ENCODE results near the gene CRIP1.

Gene CRIP1

DNA sequence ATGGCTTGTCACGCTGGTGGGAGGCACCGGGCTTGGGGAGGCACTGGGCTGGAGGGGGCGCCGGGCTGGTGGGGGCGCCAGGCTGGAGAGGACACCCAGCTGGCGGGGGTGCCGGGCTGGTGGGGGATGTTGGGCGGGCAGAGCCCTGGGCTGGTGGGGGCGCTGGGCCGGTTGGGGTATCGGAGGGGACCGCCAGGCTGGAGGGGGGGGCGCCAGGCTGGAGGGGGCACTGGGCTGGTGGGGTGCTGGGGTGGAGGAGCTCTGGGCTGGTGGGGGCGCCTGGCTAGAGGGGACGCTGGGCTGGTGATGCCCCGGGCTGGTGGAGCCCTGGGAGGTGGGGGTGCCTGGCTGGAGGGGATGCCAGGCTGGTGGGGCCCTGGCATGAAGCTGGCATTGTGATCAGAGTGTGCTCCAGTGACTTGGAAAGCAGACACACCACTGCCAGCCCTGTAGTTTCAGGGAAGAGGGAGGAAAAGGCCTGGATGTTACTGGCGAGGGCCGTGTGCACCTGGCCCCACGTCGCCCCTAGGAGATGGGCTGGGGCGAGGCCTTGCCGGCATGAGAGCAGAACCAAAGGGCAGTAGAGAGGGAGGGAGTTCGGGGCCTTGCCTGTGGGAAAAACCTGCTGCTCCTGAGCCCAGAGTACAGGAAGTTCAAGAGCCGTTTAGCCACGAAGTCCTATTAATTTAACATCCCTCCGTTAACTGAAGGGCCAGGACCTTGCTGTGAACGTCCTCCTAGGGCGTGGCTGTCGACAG is 17.4 kb downstream of the CRIP1 start:
- in situ Hi-C loops (cut with HindIII; ENCODE audit: low pct_ligation_motif_present, low sequenced_read_pairs) = no loop called here

DNA sequence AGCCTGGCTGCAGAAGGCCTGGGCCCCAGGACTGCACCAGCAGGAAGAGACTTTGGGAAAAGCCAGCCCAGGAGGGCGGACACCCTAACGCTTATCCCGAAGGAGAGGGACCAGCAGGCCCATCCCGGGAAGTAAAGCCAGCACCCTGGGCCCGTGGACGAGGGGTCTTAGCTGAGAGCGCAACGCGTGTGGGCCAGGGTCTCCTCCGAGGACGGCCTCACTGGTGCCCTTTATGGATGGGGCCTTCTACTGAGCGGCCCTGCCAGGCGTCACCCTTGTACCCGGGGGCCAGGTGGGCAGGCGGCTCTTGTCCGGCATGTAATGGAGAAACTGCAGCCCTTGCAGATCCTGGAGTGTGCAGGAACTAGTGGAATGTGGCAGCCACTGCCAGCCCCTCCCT is 18.4 kb downstream of the CRIP1 start:
- TF ChIP-seq, protein P1, sequence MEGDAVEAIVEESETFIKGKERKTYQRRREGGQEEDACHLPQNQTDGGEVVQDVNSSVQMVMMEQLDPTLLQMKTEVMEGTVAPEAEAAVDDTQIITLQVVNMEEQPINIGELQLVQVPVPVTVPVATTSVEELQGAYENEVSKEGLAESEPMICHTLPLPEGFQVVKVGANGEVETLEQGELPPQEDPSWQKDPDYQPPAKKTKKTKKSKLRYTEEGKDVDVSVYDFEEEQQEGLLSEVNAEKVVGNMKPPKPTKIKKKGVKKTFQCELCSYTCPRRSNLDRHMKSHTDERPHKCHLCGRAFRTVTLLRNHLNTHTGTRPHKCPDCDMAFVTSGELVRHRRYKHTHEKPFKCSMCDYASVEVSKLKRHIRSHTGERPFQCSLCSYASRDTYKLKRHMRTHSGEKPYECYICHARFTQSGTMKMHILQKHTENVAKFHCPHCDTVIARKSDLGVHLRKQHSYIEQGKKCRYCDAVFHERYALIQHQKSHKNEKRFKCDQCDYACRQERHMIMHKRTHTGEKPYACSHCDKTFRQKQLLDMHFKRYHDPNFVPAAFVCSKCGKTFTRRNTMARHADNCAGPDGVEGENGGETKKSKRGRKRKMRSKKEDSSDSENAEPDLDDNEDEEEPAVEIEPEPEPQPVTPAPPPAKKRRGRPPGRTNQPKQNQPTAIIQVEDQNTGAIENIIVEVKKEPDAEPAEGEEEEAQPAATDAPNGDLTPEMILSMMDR (IDR thresholded peaks at IDR 0.05; ENCODE audit: low read depth, low read length, missing control alignments) = no peak
- Histone ChIP-seq H3K36me3 (replicated peaks) (no peaks in the 10 kb centered on the region), H3K27me3 (replicated peaks) (no peaks in the 10 kb centered on the region), H3K4me3 (ENCODE audit: low read depth, low read length) (no peak overlapping the region), H3K27ac (no peak overlapping the region)
- no peak for DNase-seq
- in situ Hi-C loops (cut with HindIII; ENCODE audit: low pct_ligation_motif_present, low sequenced_read_pairs) = no loop called here

More for the DNA sequence above, 17.4 kb downstream of the CRIP1 start:
- no peak overlapping the region for H3K4me3 ChIP-seq (ENCODE audit: low read depth, low read length)
- no peak for DNase-seq
- no peak overlapping the region for H3K27ac ChIP-seq
- H3K27me3 ChIP-seq (replicated peaks) = no peaks in the 10 kb centered on the region
- TF ChIP-seq, protein P1 (IDR thresholded peaks at IDR 0.05; ENCODE audit: low read depth, low read length, missing control alignments) = no peak
- no peaks in the 10 kb centered on the region for H3K36me3 ChIP-seq (replicated peaks)

DNA sequence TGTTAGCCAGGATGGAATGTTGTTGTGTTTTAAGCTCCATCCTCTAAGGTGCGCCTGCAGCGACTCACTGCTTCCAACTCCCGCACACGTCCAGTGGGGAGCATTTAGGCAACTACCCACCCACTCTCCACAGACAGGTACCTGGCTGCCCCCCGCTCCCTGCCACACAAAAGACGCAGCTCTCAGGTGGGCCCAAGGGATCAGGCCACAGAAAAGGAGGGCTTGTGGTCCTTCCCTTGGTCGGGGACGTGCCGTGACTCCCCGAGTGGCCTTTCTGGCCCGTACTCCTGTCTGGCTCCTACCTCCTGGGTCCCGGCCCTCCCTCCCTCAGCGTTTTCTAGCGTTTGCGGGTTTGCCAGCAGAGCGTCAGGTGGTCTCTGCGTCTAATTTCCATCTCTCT is 20.6 kb downstream of the CRIP1 start:
- DNase-seq = no peak
- Histone ChIP-seq H3K36me3 (replicated peaks) (no peaks in the 10 kb centered on the region), H3K27me3 (replicated peaks) (no peaks in the 10 kb centered on the region), H3K27ac (no peak overlapping the region), H3K4me3 (ENCODE audit: low read depth, low read length) (no peak overlapping the region)
- TF ChIP-seq, protein P1 (IDR thresholded peaks at IDR 0.05; ENCODE audit: low read depth, low read length, missing control alignments) = no peak
- in situ Hi-C loops (cut with HindIII; ENCODE audit: low pct_ligation_motif_present, low sequenced_read_pairs) = no loop called here

DNA sequence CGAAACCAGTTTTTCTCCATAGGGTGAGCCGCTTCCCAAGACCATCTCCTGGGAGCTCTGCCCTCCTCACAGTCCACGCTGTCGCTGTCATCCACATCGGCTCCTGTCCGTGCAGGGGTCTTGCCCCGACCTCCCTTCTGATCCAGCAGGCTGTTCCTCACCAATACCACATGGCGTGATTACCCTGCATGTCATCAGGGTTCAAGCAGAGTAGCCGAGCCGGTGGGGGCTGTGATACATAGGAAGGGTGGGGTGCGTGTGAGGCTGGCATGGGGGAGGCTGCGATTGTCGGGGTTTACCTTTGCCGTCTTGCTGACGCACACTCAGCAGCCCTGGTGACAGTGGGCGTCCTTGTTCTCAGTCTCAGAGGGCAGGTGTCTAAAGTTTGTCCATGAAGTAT is 21.4 kb downstream of the CRIP1 start:
- Histone ChIP-seq H3K27ac (no peak overlapping the region), H3K4me3 (ENCODE audit: low read depth, low read length) (no peak overlapping the region), H3K36me3 (replicated peaks) (no peaks in the 10 kb centered on the region), H3K27me3 (replicated peaks) (no peaks in the 10 kb centered on the region)
- in situ Hi-C loops (cut with HindIII; ENCODE audit: low pct_ligation_motif_present, low sequenced_read_pairs) = no loop called here
- DNase-seq = no peak
- TF ChIP-seq, protein P1 (IDR thresholded peaks at IDR 0.05; ENCODE audit: low read depth, low read length, missing control alignments) = no peak

DNA sequence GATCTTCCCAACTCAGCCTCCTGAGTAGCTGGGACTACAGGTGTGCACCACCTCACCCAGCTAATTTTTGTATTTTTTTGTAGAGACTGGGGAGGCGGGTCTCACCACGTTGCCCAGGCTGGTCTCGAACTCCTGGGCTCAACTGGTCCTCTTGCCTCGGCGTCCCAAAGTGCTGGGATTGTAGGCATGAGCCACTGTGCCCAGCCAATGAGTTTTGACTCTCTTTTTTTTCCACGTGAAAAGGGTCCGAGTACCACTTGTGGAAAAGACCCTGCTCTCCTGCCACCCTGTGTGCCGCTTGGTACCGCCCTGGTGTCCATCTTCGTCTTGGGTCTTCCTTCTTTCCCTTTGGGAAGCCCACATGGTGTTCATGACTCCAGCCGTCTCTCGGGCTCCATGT is 21.9 kb downstream of the CRIP1 start:
- in situ Hi-C loops (cut with HindIII; ENCODE audit: low pct_ligation_motif_present, low sequenced_read_pairs) = no loop called here
- no peak overlapping the region for H3K4me3 ChIP-seq (ENCODE audit: low read depth, low read length)
- TF ChIP-seq, protein P1 (IDR thresholded peaks at IDR 0.05; ENCODE audit: low read depth, low read length, missing control alignments) = no peak
- H3K36me3 ChIP-seq (replicated peaks) = no peaks in the 10 kb centered on the region
- H3K27ac ChIP-seq = no peak overlapping the region
- no peaks in the 10 kb centered on the region for H3K27me3 ChIP-seq (replicated peaks)
- DNase-seq = no peak

DNA sequence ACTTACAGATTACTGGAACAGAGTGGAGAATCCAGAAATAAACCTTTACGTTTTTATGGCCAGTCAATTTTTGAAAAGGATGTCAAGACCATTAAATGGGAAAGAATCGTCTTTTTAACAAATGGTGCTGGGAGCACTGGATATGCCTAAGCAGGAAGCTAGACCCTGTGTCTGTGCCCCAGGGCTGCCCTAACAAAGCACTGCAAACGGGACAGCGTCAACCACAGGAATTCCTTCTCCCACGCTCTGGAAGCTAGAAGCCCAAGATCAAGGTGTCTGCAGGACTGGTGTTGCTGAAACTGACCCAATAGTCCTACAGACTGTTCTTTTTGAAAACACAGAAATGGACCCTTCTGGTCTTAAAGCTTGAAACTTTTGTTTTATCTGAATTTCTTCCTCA is 30.4 kb downstream of the CRIP1 start:
- H3K36me3 ChIP-seq (replicated peaks) = no peaks in the 10 kb centered on the region
- no peak overlapping the region for H3K4me3 ChIP-seq (ENCODE audit: low read depth, low read length)
- TF ChIP-seq, protein P1 (IDR thresholded peaks at IDR 0.05; ENCODE audit: low read depth, low read length, missing control alignments) = no peak
- in situ Hi-C loops (cut with HindIII; ENCODE audit: low pct_ligation_motif_present, low sequenced_read_pairs) = no loop called here
- no peak overlapping the region for H3K27ac ChIP-seq
- DNase-seq = no peak
- H3K27me3 ChIP-seq (replicated peaks) = no peaks in the 10 kb centered on the region

Data from brain microvascular endothelial cell (primary cell).